ENCODE results near the gene DNPH1.
A peak's percentile ranks its signal among the peaks of the same experiment; 100 is the strongest.

Gene DNPH1

DNA sequence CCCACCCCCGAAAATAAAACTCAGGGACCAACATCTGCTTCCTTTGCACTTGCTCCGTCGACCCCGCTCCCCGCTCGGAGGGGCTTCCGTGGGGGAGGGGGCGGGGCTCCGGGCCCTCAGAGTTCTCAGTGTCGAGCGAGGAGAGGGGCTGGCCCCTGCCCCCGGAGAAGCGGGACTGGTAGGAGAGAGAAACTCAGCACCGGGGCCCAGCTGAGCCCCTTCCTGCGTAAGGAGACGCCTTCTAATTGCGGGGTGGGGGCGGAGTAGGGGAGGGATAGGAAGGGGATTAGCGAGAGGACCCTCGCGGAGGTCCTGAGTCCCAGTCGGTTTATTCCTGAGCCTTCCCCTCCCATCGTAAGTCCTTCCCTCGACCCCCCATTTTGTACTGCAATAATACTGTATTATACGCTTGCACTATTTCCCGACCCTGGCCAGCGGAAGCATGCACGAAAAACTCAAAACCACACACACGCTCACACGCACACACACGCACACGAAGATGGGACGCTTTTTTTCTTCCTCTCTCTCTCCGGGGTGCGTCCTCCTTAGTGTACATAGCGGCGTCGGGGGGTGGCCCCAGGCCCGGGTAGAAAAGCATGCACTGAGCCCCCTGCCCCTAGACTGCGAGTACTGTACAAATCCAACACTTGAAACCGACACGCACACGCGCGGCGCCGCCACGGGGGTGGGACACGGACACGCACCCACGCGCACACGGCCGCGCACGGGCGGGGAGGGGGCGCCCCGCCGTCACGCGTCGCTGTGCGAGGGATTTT, 46.7 kb upstream of the DNPH1 start (continued):
- TF ChIP-seq, protein P1, sequence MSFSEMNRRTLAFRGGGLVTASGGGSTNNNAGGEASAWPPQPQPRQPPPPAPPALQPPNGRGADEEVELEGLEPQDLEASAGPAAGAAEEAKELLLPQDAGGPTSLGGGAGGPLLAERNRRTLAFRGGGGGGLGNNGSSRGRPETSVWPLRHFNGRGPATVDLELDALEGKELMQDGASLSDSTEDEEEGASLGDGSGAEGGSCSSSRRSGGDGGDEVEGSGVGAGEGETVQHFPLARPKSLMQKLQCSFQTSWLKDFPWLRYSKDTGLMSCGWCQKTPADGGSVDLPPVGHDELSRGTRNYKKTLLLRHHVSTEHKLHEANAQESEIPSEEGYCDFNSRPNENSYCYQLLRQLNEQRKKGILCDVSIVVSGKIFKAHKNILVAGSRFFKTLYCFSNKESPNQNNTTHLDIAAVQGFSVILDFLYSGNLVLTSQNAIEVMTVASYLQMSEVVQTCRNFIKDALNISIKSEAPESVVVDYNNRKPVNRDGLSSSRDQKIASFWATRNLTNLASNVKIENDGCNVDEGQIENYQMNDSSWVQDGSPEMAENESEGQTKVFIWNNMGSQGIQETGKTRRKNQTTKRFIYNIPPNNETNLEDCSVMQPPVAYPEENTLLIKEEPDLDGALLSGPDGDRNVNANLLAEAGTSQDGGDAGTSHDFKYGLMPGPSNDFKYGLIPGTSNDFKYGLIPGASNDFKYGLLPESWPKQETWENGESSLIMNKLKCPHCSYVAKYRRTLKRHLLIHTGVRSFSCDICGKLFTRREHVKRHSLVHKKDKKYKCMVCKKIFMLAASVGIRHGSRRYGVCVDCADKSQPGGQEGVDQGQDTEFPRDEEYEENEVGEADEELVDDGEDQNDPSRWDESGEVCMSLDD (tag by site-specific recombination; IDR thresholded peaks at IDR 0.05) = no peak
- no peak for TF ChIP-seq ZNF830 (tag by site-specific recombination; IDR thresholded peaks at IDR 0.05; ENCODE audit: low read depth)
- no peak for TF ChIP-seq ZNF548 (tag by site-specific recombination; IDR thresholded peaks at IDR 0.05)
- TF ChIP-seq ZBTB48 (tag by site-specific recombination; IDR thresholded peaks at IDR 0.05) = no peak
- TF ChIP-seq, protein P2, sequence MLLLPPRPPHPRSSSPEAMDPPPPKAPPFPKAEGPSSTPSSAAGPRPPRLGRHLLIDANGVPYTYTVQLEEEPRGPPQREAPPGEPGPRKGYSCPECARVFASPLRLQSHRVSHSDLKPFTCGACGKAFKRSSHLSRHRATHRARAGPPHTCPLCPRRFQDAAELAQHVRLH (tag by site-specific recombination; IDR thresholded peaks at IDR 0.05) = no peak

DNA sequence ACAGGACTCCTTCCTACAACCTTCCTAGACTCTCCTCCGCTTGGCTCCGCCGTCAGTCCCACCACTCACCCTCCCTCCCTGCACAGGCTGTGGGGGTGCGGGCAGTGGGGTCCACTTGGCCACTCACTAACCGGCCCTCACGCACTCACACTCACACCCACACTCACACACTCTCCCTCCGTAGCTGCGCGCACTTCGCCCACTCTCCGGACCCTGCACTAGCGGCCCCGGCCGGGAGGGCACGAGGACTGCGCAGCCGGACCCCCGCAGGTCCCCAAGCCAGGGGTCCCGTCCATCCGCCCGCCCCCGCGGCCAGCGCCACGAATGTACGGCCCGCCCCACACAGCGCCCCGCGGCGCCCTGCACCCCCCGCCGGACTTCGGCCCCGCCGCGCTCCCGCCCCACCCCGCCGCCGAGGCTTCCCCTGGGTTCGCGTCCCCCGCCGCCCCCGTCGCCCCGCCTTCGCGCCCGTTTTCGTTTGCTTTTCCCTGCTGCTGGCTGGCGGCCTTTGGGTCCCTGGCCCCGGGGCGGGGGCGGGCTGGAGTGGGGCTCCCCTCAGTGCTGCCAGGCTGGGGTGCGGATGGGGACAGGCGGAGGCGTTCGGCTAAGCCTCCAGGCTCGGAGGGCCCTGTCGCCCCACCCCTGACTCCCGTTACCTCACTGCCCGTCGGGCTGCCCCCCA, 45.8 kb upstream of the DNPH1 start:
- Histone ChIP-seq H3K9me3 (ENCODE audit: control insufficient read depth, insufficient read depth, low read depth, low read length) (no peaks in the 10 kb centered on the region), H3K36me3 (ENCODE audit: control insufficient read depth in 2 of 2, insufficient read depth in 1 of 2, low read length in 2 of 2) (no peaks in the 10 kb centered on the region), H3K4me3 (ENCODE audit: low read depth, low read length) (no peak overlapping the region), H3K27ac (ENCODE audit: extremely low read depth, low read depth, low read length) (no peak overlapping the region), H3K4me1 (ENCODE audit: control insufficient read depth, insufficient read depth, low read length) (no peaks in the 10 kb centered on the region)
- CTCF ChIA-PET = interaction anchor here (0.6 kb wide), 1 partner anchor 164 kb away, joined by 3 read pairs; no protein-coding TSS in a partner anchor
- TF ChIP-seq KLF9 (tag by site-specific recombination; IDR thresholded peaks at IDR 0.05; ENCODE audit: low read depth) (no peak), ZFHX2 (tag by site-specific recombination; conservative IDR thresholded peaks at IDR 0.05) (peak; percentile 5; the same call in 1 of the 2 replicates)
- POLR2A ChIA-PET = no interaction called here

DNA sequence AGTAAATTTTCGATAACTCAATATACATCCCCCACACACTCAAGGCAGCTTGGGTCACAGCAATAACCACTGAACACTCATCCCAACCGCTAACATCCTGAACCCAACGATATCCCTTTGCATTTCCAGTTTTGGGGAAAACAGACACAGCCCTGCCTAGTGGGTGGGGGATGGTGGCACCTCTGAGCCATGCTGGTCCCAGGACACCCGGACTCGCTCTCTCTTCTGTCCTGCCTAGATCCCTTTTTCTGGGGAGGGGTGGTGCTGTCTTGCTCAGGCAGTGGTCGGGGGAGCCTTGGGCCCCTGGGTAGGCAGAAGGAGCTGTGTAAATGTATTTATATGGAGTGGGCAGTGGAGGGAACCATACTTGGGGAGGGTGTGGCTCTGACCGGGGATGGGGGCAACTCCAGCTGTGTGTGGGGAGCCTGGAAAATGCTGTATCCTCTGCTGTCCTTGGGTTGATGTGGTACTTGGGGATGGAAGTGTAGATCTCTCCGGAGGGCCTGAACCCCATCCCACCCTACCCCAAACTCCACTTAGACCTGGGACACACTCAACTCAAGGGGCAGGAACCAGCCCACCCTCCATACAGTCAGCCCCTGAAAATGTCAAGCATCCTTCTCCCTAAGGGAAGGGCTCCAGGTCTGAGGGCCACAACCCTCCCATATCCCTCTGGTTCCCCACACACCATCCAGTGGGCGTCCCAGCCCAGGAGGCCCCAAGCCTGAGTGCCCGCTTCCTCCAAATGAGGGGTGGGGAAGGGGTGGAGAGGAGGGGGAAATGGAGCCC, 45.0 kb upstream of the DNPH1 start:
- ChIA-PET POLR2A (no interaction called here), CTCF (interaction anchor here (0.6 kb wide), 1 partner anchor 165 kb away, joined by 3 read pairs; no protein-coding TSS in a partner anchor)
- Histone ChIP-seq H3K9me3 (ENCODE audit: control insufficient read depth, insufficient read depth, low read depth, low read length) (no peaks in the 10 kb centered on the region), H3K4me1 (ENCODE audit: control insufficient read depth, insufficient read depth, low read length) (no peaks in the 10 kb centered on the region), H3K36me3 (ENCODE audit: control insufficient read depth in 2 of 2, insufficient read depth in 1 of 2, low read length in 2 of 2) (no peaks in the 10 kb centered on the region), H3K27ac (ENCODE audit: extremely low read depth, low read depth, low read length) (no peak overlapping the region), H3K4me3 (ENCODE audit: low read depth, low read length) (no peak overlapping the region)
- TF ChIP-seq, protein P3, sequence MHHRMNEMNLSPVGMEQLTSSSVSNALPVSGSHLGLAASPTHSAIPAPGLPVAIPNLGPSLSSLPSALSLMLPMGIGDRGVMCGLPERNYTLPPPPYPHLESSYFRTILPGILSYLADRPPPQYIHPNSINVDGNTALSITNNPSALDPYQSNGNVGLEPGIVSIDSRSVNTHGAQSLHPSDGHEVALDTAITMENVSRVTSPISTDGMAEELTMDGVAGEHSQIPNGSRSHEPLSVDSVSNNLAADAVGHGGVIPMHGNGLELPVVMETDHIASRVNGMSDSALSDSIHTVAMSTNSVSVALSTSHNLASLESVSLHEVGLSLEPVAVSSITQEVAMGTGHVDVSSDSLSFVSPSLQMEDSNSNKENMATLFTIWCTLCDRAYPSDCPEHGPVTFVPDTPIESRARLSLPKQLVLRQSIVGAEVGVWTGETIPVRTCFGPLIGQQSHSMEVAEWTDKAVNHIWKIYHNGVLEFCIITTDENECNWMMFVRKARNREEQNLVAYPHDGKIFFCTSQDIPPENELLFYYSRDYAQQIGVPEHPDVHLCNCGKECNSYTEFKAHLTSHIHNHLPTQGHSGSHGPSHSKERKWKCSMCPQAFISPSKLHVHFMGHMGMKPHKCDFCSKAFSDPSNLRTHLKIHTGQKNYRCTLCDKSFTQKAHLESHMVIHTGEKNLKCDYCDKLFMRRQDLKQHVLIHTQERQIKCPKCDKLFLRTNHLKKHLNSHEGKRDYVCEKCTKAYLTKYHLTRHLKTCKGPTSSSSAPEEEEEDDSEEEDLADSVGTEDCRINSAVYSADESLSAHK (tag by site-specific recombination; IDR thresholded peaks at IDR 0.05) = peak; percentile 97
- TF ChIP-seq BCL11B (tag by site-specific recombination; IDR thresholded peaks at IDR 0.05; ENCODE audit: low read depth) = no peak
- TF ChIP-seq ZNF677 (tag by site-specific recombination; IDR thresholded peaks at IDR 0.05) = no peak

DNA sequence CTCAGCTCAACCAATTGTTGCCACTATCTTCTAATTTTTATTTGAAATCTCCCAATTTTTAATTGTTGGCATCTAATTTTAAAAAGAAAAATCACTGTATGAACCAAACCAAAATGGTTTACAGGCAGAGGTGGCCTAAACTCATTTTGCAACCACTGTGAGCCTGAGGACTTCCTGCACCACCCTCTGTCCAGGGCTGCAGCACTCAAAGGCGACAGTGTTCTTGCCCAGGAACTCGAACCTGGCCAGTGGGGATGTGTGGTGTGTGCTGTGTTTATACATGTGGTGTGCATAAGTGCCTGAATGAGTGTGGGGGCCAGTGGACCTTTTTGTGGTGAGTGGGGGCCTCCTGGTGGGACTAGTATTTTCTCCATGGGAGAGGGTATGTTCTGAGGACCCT, 44.4 kb upstream of the DNPH1 start:
- TF ChIP-seq, protein P4, sequence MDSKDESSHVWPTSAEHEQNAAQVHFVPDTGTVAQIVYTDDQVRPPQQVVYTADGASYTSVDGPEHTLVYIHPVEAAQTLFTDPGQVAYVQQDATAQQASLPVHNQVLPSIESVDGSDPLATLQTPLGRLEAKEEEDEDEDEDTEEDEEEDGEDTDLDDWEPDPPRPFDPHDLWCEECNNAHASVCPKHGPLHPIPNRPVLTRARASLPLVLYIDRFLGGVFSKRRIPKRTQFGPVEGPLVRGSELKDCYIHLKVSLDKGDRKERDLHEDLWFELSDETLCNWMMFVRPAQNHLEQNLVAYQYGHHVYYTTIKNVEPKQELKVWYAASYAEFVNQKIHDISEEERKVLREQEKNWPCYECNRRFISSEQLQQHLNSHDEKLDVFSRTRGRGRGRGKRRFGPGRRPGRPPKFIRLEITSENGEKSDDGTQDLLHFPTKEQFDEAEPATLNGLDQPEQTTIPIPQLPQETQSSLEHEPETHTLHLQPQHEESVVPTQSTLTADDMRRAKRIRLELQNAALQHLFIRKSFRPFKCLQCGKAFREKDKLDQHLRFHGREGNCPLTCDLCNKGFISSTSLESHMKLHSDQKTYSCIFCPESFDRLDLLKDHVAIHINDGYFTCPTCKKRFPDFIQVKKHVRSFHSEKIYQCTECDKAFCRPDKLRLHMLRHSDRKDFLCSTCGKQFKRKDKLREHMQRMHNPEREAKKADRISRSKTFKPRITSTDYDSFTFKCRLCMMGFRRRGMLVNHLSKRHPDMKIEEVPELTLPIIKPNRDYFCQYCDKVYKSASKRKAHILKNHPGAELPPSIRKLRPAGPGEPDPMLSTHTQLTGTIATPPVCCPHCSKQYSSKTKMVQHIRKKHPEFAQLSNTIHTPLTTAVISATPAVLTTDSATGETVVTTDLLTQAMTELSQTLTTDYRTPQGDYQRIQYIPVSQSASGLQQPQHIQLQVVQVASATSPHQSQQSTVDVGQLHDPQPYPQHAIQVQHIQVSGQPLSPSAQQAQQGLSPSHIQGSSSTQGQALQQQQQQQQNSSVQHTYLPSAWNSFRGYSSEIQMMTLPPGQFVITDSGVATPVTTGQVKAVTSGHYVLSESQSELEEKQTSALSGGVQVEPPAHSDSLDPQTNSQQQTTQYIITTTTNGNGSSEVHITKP (tag by site-specific recombination; IDR thresholded peaks at IDR 0.05) = no peak
- TF ChIP-seq, protein P5, sequence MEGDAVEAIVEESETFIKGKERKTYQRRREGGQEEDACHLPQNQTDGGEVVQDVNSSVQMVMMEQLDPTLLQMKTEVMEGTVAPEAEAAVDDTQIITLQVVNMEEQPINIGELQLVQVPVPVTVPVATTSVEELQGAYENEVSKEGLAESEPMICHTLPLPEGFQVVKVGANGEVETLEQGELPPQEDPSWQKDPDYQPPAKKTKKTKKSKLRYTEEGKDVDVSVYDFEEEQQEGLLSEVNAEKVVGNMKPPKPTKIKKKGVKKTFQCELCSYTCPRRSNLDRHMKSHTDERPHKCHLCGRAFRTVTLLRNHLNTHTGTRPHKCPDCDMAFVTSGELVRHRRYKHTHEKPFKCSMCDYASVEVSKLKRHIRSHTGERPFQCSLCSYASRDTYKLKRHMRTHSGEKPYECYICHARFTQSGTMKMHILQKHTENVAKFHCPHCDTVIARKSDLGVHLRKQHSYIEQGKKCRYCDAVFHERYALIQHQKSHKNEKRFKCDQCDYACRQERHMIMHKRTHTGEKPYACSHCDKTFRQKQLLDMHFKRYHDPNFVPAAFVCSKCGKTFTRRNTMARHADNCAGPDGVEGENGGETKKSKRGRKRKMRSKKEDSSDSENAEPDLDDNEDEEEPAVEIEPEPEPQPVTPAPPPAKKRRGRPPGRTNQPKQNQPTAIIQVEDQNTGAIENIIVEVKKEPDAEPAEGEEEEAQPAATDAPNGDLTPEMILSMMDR (tag by site-specific recombination; IDR thresholded peaks at IDR 0.05) = no peak
- TF ChIP-seq HOXD13 (CRISPR knock-in tag; IDR thresholded peaks at IDR 0.05; ENCODE audit: borderline replicate concordance) = no peak
- Histone ChIP-seq H3K4me1 (ENCODE audit: control insufficient read depth, insufficient read depth, low read length) (no peaks in the 10 kb centered on the region), H3K9me3 (ENCODE audit: control insufficient read depth, insufficient read depth, low read depth, low read length) (no peaks in the 10 kb centered on the region), H3K36me3 (ENCODE audit: control insufficient read depth in 2 of 2, insufficient read depth in 1 of 2, low read length in 2 of 2) (no peaks in the 10 kb centered on the region), H3K27ac (ENCODE audit: extremely low read depth, low read depth, low read length) (no peak overlapping the region), H3K4me3 (ENCODE audit: low read depth, low read length) (no peak overlapping the region)
- POLR2A ChIA-PET = no interaction called here
- CTCF ChIA-PET = no interaction called here

Data from HEK293 (cell line).